Choroid plexus epithelial cell (primary cell): ENCODE data around the gene SLC16A10.
A peak's percentile ranks its signal among the peaks of the same experiment; 100 is the strongest.

Experiments used
- DNase-seq: peaks from one replicate; pipeline ENCODE4 v3.0.0-alpha.2; 2010; ENCODE audit warnings: low read depth
- H3K4me3 ChIP-seq: 2 replicates; pipeline ENCODE4 v1.5.1; 2011; ENCODE audit warnings: low read depth, mild to moderate bottlenecking, control low read depth, low read length, moderate library complexity
- TF ChIP-seq, protein P1 (sequence below): conservative IDR thresholded peaks from 2 replicates; pipeline ENCODE4 v1.5.1; 2011; ENCODE audit warnings: low read depth, mild to moderate bottlenecking, control low read depth, inconsistent platforms, low read length, moderate library complexity

SLC16A10 gene

DNA sequence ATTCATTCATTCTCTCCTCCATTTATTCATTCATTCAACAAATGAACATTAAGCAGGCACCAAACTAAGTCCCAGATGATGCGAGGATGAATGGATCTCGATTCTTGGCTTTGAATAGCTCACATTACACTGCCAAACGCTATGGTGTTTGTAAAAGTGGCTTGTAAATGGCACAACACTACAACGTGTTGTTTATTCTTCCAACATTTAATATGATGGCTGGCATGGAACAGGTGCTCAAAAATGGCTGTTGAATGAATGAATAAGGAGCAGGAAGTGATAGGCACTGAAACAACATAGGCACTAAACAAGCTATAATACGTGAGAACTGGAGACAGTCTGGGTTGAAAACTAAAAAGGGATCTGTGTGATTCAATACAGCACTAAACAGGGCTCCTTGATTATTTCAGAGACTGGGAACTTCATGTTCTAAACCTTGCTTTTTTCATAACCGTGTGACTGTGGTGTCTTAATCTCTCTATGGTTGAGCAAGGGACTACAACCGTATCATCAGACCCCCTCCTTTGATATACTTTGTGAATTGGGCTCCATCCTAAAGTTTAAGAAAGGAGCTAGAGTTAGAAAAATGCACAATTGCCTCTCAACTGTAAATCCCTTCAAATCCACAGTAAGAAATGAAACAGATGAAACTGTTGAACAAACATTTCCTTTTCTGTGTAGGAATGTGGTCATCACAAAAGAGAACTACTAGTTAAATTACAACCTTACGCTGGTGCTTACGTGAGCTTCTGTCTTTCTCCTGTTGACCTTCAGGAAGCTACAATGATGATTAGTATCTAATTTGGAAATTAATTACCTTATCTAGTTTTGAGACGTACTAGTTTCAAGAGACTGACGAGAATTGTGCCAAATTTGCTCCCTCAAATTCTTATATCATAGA, 16.9 kb upstream of the SLC16A10 start:
- DNase-seq: no peak
- TF ChIP-seq, protein P1, sequence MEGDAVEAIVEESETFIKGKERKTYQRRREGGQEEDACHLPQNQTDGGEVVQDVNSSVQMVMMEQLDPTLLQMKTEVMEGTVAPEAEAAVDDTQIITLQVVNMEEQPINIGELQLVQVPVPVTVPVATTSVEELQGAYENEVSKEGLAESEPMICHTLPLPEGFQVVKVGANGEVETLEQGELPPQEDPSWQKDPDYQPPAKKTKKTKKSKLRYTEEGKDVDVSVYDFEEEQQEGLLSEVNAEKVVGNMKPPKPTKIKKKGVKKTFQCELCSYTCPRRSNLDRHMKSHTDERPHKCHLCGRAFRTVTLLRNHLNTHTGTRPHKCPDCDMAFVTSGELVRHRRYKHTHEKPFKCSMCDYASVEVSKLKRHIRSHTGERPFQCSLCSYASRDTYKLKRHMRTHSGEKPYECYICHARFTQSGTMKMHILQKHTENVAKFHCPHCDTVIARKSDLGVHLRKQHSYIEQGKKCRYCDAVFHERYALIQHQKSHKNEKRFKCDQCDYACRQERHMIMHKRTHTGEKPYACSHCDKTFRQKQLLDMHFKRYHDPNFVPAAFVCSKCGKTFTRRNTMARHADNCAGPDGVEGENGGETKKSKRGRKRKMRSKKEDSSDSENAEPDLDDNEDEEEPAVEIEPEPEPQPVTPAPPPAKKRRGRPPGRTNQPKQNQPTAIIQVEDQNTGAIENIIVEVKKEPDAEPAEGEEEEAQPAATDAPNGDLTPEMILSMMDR: no peak
- H3K4me3 ChIP-seq: no peak overlapping the region

DNA sequence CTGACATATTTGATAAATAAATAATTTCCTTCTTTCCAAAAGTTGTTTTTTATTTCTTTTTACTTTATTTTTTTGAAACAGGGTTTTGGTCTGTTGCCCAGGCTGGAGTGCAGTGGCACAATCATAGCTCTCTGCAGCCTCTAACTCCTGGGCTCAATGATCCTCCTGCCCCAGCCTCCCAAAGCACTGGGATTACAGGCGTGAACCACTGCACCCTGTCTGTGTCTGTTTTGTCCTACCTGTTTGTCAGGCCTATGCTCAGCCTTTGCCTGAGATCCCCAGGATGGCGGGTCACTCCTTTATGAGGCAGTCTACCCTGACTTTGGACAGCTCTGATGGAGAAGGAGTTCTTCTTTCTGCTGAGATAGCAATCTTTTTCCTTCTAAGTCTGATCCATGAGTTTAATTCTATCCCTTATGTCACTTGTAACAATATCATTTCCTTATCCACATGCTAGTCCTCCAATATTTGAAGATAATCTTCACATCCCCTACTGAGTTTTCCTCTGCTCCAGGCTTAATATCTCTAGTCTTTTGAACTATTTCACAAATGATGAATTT, 14.4 kb upstream of the SLC16A10 start:
- H3K4me3 ChIP-seq: no peak overlapping the region
- DNase-seq: no peak
- TF ChIP-seq, protein P1: no peak

DNA sequence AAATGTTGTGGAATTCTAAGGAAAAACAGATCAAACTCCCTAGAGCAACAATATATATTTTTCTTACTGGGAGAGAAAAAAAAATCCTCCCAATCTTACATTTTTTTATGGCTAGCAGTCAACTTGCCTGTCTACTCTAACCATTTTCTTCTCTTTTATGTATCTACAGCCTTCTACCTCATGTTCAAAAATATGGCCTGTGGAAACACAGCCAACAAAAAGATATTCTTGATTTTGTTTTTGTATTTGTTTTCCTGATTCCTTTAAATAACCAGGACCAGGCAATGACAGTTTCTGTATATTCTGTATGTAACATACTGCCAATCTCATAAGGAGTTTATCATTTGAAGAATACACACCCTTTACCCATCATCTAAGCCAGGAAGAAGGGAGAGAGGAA, 13.0 kb upstream of the SLC16A10 start:
- no peak for DNase-seq
- TF ChIP-seq, protein P1: no peak
- no peak overlapping the region for H3K4me3 ChIP-seq

DNA sequence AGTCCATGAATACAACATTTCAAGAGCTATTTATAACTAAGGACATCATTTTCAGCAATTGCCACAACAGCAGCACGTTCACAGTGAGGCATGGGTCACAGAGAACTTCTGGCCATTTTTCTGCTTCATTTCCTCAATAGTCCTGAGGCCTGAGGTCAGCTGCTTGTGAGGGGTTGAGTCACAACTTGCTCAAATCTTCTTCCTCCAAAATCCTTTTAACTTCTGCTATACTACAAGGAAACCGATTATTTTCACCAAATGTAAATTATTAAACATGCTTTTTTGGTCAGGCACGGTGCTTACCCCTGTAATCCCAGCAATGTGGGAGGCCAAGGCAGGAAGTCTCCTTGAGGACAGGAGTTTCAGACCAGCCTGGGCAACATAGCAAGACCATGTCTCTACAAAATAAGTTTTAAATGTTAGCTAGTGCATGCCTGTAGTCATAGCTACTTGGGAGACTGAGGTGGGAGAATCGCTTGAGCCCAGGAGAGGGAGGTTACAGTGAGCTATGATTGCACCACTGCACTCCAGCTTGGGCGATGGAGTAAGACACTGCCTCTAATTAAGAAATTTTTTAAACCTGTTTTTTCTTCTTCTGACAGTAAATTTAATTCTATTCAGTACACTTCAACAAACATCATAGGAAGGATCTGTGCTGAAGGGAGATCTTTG, 11.1 kb upstream of the SLC16A10 start:
- no peak overlapping the region for H3K4me3 ChIP-seq

DNA sequence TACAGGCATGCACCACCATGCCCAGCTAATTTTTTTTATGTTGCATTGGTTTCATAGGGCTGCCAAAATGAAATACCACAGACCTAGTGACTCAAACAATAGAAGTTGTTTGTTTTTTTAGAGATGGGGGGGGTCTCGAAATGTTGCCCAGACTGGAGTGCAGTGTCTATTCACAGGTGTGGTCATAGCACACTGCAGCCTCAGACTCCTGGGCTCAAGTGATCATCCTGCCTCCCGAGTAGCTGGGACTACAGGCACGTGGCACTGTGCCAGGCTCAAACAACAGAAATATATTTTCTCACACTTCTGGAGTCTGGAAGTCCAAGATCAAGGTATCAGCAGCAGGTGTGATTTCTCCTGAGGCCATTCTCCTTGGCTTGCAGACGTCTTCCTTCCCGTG, 6.6 kb upstream of the SLC16A10 start:
- no peak overlapping the region for H3K4me3 ChIP-seq
- DNase-seq: no peak
- TF ChIP-seq, protein P1: no peak

More for the DNA sequence above, 11.1 kb upstream of the SLC16A10 start:
- TF ChIP-seq, protein P1: no peak
- DNase-seq: no peak

DNA sequence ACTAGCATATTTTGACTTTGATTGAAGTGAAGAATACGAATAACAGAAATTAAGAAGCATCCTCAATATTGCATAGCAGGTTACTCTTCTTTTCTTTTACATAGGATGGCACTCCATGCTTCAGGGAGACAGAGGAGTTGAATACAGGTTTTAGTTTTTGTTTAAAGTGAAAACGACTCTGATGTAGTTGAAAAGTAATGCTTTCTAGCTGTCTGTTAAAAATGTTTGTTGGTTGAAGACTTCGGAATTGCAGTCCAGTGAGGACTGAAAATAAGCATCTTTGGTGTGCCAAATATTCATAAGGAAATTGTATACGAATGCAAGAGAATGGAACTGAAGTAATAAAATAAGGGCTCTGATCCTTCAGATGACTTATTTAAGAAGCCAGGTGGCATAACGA, 618 bp upstream of the SLC16A10 start:
- DNase-seq: no peak
- H3K4me3 ChIP-seq: peak overlapping the region; percentile 56
- TF ChIP-seq, protein P1: no peak
